Measurements from ENCODE around the gene ROR2.

DNA sequence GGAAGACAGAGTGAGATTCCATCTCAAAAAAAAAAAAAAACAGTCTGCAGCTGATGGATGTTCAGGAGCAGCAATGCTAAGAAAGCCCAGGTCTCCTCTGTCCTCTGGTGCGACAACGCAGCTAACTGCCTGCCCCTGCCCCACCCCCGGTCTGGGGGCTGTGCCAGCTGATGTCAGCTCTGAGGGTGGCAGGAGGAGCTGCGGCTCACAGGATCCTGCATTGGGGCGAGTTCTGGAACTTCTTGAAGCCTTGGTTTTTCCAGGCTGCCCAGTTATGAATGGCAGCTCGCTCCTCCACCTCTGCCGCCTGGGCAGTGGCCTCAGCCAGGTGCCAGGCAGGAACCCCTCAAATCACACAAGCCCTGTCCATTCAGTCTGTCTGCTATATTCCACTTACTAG lies 113.5 kb downstream of the ROR2 start:
- TF ChIP-seq KAT2B (IDR thresholded peaks at IDR 0.05; ENCODE audit: borderline replicate concordance, low read depth, low read length) (no peak), SMC3 (IDR thresholded peaks at IDR 0.05; ENCODE audit: low read length) (no peak), NFE2L2 (IDR thresholded peaks at IDR 0.05; ENCODE audit: low read length) (no peak), ZNF557 (CRISPR knock-in tag; IDR thresholded peaks at IDR 0.05) (no peak)
- TF ChIP-seq, protein P1, sequence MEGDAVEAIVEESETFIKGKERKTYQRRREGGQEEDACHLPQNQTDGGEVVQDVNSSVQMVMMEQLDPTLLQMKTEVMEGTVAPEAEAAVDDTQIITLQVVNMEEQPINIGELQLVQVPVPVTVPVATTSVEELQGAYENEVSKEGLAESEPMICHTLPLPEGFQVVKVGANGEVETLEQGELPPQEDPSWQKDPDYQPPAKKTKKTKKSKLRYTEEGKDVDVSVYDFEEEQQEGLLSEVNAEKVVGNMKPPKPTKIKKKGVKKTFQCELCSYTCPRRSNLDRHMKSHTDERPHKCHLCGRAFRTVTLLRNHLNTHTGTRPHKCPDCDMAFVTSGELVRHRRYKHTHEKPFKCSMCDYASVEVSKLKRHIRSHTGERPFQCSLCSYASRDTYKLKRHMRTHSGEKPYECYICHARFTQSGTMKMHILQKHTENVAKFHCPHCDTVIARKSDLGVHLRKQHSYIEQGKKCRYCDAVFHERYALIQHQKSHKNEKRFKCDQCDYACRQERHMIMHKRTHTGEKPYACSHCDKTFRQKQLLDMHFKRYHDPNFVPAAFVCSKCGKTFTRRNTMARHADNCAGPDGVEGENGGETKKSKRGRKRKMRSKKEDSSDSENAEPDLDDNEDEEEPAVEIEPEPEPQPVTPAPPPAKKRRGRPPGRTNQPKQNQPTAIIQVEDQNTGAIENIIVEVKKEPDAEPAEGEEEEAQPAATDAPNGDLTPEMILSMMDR (CRISPR knock-in tag; IDR thresholded peaks at IDR 0.05) = no peak
- TF ChIP-seq, protein P2, sequence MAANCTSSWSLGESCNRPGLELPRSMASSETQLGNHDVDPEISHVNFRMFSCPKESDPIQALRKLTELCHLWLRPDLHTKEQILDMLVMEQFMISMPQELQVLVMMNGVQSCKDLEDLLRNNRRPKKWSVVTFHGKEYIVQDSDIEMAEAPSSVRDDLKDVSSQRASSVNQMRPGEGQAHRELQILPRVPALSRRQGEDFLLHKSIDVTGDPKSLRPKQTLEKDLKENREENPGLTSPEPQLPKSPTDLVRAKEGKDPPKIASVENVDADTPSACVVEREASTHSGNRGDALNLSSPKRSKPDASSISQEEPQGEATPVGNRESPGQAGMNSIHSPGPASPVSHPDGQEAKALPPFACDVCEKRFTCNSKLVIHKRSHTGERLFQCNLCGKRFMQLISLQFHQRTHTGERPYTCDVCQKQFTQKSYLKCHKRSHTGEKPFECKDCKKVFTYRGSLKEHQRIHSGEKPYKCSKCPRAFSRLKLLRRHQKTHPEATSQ (CRISPR knock-in tag; IDR thresholded peaks at IDR 0.05; ENCODE audit: borderline replicate concordance) = no peak
